ENCODE results near the gene APOBEC2. TPM values are rescaled to one million over a fixed set of nuclear protein-coding genes. Genes with fewer than 3 reads are reported as not detected.

APOBEC2 gene
- total RNA-seq, 1 donor from 2014 or later: not detected

- Mint-ChIP-seq H3K36me3 (no peaks in the 10 kb centered on the region), H3K4me3 (no peak overlapping the region)
- no peak overlapping the region for H2AFZ ChIP-seq (replicated peaks)
Measured at GRCh38 chr6:41049955-41050354, 3.0 kb upstream of the APOBEC2 start.

GRCh38 chr6:41050536-41050935 is 2.5 kb upstream of the APOBEC2 start:
- no peak for DNase-seq (ENCODE audit: low spot score)
- Histone ChIP-seq H4K20me1 (ENCODE audit: low read depth) (no peaks in the 10 kb centered on the region), H3K4me2 (no peak overlapping the region), H3F3A (ENCODE audit: low read depth) (no peaks in the 10 kb centered on the region), H3K9me3 (ENCODE audit: low read depth) (no peaks in the 10 kb centered on the region), H3K4me3 (no peak overlapping the region), H2AFZ (replicated peaks) (no peak overlapping the region), H3K9ac (no peak overlapping the region), H3K27me3 (no peaks in the 10 kb centered on the region), H3K36me3 (no peaks in the 10 kb centered on the region), H3K27ac (no peak overlapping the region), H3K4me1 (peaks cover 15% of the 10 kb centered on the region), H3K79me2 (ENCODE audit: low read depth) (no peaks in the 10 kb centered on the region)
- peaks cover 11% of the 10 kb centered on the region for H3K4me1 Mint-ChIP-seq
- TF ChIP-seq EZH2phosphoT487 (IDR thresholded peaks at IDR 0.05) (no peak), EZH2 (IDR thresholded peaks at IDR 0.05) (no peak), CTCF (IDR thresholded peaks at IDR 0.05) (no peak)
- H3K27ac Mint-ChIP-seq: no peak overlapping the region
- peaks cover 2% of the 10 kb centered on the region for H3K27me3 Mint-ChIP-seq (ENCODE audit: insufficient read depth, low read depth)
- no peaks in the 10 kb centered on the region for H3K36me3 Mint-ChIP-seq
- H3K9me3 Mint-ChIP-seq: no peaks in the 10 kb centered on the region
- no peak overlapping the region for H3K4me3 Mint-ChIP-seq

More at GRCh38 chr6:41049955-41050354, 3.0 kb upstream of the APOBEC2 start:
- Histone ChIP-seq H3K79me2 (ENCODE audit: low read depth) (no peaks in the 10 kb centered on the region), H3F3A (ENCODE audit: low read depth) (no peaks in the 10 kb centered on the region), H4K20me1 (ENCODE audit: low read depth) (no peaks in the 10 kb centered on the region), H3K36me3 (no peaks in the 10 kb centered on the region), H3K27ac (no peak overlapping the region), H3K9me3 (ENCODE audit: low read depth) (no peaks in the 10 kb centered on the region), H3K4me2 (no peak overlapping the region), H3K9ac (no peak overlapping the region), H3K4me3 (no peak overlapping the region), H3K27me3 (no peaks in the 10 kb centered on the region), H3K4me1 (peaks cover 15% of the 10 kb centered on the region)
- DNase-seq (ENCODE audit: low spot score): no peak
- peaks cover 2% of the 10 kb centered on the region for H3K27me3 Mint-ChIP-seq (ENCODE audit: insufficient read depth, low read depth)
- H3K9me3 Mint-ChIP-seq: no peaks in the 10 kb centered on the region
- TF ChIP-seq EZH2phosphoT487 (IDR thresholded peaks at IDR 0.05): no peak
- TF ChIP-seq CTCF (IDR thresholded peaks at IDR 0.05): no peak
- TF ChIP-seq EZH2 (IDR thresholded peaks at IDR 0.05): no peak
- peaks cover 11% of the 10 kb centered on the region for H3K4me1 Mint-ChIP-seq
- H3K27ac Mint-ChIP-seq: no peak overlapping the region

- no peak for TF ChIP-seq EZH2phosphoT487 (IDR thresholded peaks at IDR 0.05)
- TF ChIP-seq EZH2 (IDR thresholded peaks at IDR 0.05): no peak
- H3K9ac ChIP-seq: no peak overlapping the region
- H3K4me1 Mint-ChIP-seq: peaks cover 11% of the 10 kb centered on the region
- peaks cover 15% of the 10 kb centered on the region for H3K4me1 ChIP-seq
- H2AFZ ChIP-seq (replicated peaks): no peak overlapping the region
- H3K4me2 ChIP-seq: no peak overlapping the region
- H3K27ac Mint-ChIP-seq: peak overlapping the region; percentile 5
- no peaks in the 10 kb centered on the region for H3K9me3 Mint-ChIP-seq
- no peaks in the 10 kb centered on the region for H3K36me3 ChIP-seq
- no peak overlapping the region for H3K4me3 Mint-ChIP-seq
- H3K27me3 ChIP-seq: no peaks in the 10 kb centered on the region
- no peak for DNase-seq (ENCODE audit: low spot score)
- no peaks in the 10 kb centered on the region for H3F3A ChIP-seq (ENCODE audit: low read depth)
- H3K27me3 Mint-ChIP-seq (ENCODE audit: insufficient read depth, low read depth): peaks cover 3% of the 10 kb centered on the region
- no peaks in the 10 kb centered on the region for H3K9me3 ChIP-seq (ENCODE audit: low read depth)
- H4K20me1 ChIP-seq (ENCODE audit: low read depth): no peaks in the 10 kb centered on the region
- H3K36me3 Mint-ChIP-seq: peaks cover 1% of the 10 kb centered on the region
- no peak overlapping the region for H3K4me3 ChIP-seq
- H3K27ac ChIP-seq: no peak overlapping the region
- H3K79me2 ChIP-seq (ENCODE audit: low read depth): no peaks in the 10 kb centered on the region
Measured at GRCh38 chr6:41051873-41052272, 1.1 kb upstream of the APOBEC2 start.

- H3K27ac ChIP-seq: no peak overlapping the region
- no peak for TF ChIP-seq EZH2phosphoT487 (IDR thresholded peaks at IDR 0.05)
- TF ChIP-seq EZH2 (IDR thresholded peaks at IDR 0.05): no peak
- no peak for TF ChIP-seq CTCF (IDR thresholded peaks at IDR 0.05)
- H3K27me3 ChIP-seq: no peaks in the 10 kb centered on the region
- H3K4me3 Mint-ChIP-seq: no peak overlapping the region
- no peak overlapping the region for H3K27ac Mint-ChIP-seq
- no peaks in the 10 kb centered on the region for H4K20me1 ChIP-seq (ENCODE audit: low read depth)
- no peak overlapping the region for H3K4me3 ChIP-seq
- H3K27me3 Mint-ChIP-seq (ENCODE audit: insufficient read depth, low read depth): peaks cover 2% of the 10 kb centered on the region
- peaks cover 5% of the 10 kb centered on the region for H3K36me3 Mint-ChIP-seq
- H3K4me1 Mint-ChIP-seq: peaks cover 8% of the 10 kb centered on the region
- H3F3A ChIP-seq (ENCODE audit: low read depth): no peaks in the 10 kb centered on the region
- H2AFZ ChIP-seq (replicated peaks): no peak overlapping the region
- no peaks in the 10 kb centered on the region for H3K36me3 ChIP-seq
- no peak overlapping the region for H3K9ac ChIP-seq
- H3K9me3 Mint-ChIP-seq: no peaks in the 10 kb centered on the region
- H3K4me1 ChIP-seq: peaks cover 14% of the 10 kb centered on the region
- no peaks in the 10 kb centered on the region for H3K79me2 ChIP-seq (ENCODE audit: low read depth)
- DNase-seq (ENCODE audit: low spot score): no peak
- H3K9me3 ChIP-seq (ENCODE audit: low read depth): no peaks in the 10 kb centered on the region
- H3K4me2 ChIP-seq: no peak overlapping the region
Measured at GRCh38 chr6:41054511-41054910, 1.5 kb downstream of the APOBEC2 start.
